IPS DF 6.9 (cell line): ENCODE data around the gene RPS18.
"Not testable (repeated sequence)": the region's sequence is repeated elsewhere in the genome, so short reads cannot be mapped to it uniquely, and the experiment has no call there.

Experiments
- DNase-seq: peaks from one replicate; pipeline ENCODE4 v3.0.0-alpha.2; 2013; ENCODE audit warnings: low read depth, low spot score
- H3K27ac ChIP-seq: one replicate; pipeline ENCODE4 v1.5.1; 2013; ENCODE audit warnings: low read length, control low read depth
- H3K27me3 ChIP-seq: 2 replicates; pipeline ENCODE4 v1.6.1; 2013; ENCODE audit warnings: mild to moderate bottlenecking, low read length; ENCODE audit not compliant: control insufficient read depth, insufficient read depth
- H3K36me3 ChIP-seq: 2 replicates; pipeline ENCODE4 v1.6.1; 2013; ENCODE audit warnings: low read length; ENCODE audit not compliant: control insufficient read depth, insufficient read depth
- H3K4me1 ChIP-seq: 2 replicates; pipeline ENCODE4 v1.6.1; 2013; ENCODE audit warnings: low read length; ENCODE audit not compliant: control insufficient read depth, insufficient read depth
- H3K4me3 ChIP-seq: 2 replicates; pipeline ENCODE4 v1.5.1; 2013; ENCODE audit warnings: mild to moderate bottlenecking, low read length
- H3K9me3 ChIP-seq: 2 replicates; pipeline ENCODE4 v1.6.1; 2013; ENCODE audit warnings: low read length, inconsistent platforms; ENCODE audit not compliant: control insufficient read depth, insufficient read depth
- WGBS: extraction: QIAGEN DNeasy Blood & Tissue Kit; methylation state at CpG from one replicate; pipeline ENCODE4 v1.1.7; 2013; ENCODE audit warnings: mixed read lengths, missing lambda C conversion rate; ENCODE audit not compliant: insufficient read length, insufficient coverage; 5-methylcytosine and 5-hydroxymethylcytosine counted together

Gene RPS18

GRCh38 chr6:33272275-33273128, 627 bp downstream of the RPS18 start:
- Histone ChIP-seq H3K27me3 (no peaks in the 10 kb centered on the region), H3K36me3 (peaks cover 18% of the 10 kb centered on the region; the same call in 1 of the 2 replicates), H3K9me3 (no peaks in the 10 kb centered on the region), H3K27ac (no peak overlapping the region), H3K4me3 (peak overlapping the region; percentile 92), H3K4me1 (no peaks in the 10 kb centered on the region)
- DNase-seq, result no peak
- no CpG with 5 or more reads among the region's 22 CpGs for WGBS

- H3K27me3 ChIP-seq, result no peaks in the 10 kb centered on the region
- no peaks in the 10 kb centered on the region for H3K4me1 ChIP-seq
- WGBS, result no CpG with 5 or more reads among the region's 11 CpGs
- peaks cover 11% of the 10 kb centered on the region; the same call in 1 of the 2 replicates for H3K36me3 ChIP-seq
- no peak for DNase-seq
- no peak overlapping the region for H3K27ac ChIP-seq
- no peaks in the 10 kb centered on the region for H3K9me3 ChIP-seq
- peak overlapping the region; percentile 92; the same call in 1 of the 2 replicates for H3K4me3 ChIP-seq
Measured at GRCh38 chr6:33273129-33273923, 1.5 kb downstream of the RPS18 start.

GRCh38 chr6:33273924-33274902, 2.3 kb downstream of the RPS18 start:
- Histone ChIP-seq H3K27me3 (no peaks in the 10 kb centered on the region), H3K27ac (no peak overlapping the region), H3K9me3 (no peaks in the 10 kb centered on the region), H3K4me3 (no peak overlapping the region), H3K4me1 (no peaks in the 10 kb centered on the region; the same call in 1 of the 2 replicates), H3K36me3 (peaks cover 14% of the 10 kb centered on the region)
- no peak for DNase-seq
- 100% methylated on average over 3 of the region's 14 CpGs for WGBS

GRCh38 chr6:33275795-33276580, 4.1 kb downstream of the RPS18 start:
- not testable (repeated sequence) for DNase-seq, H3K27ac ChIP-seq, H3K4me3 ChIP-seq, H3K9me3 ChIP-seq, H3K27me3 ChIP-seq, H3K4me1 ChIP-seq
- peaks cover 24% of the 10 kb centered on the region for H3K36me3 ChIP-seq
- WGBS, result no CpG with 5 or more reads among the region's 16 CpGs

GRCh38 chr6:33276581-33276863, 4.6 kb downstream of the RPS18 start:
- Histone ChIP-seq H3K36me3 (peaks cover 24% of the 10 kb centered on the region), H3K4me3 (peak overlapping the region; percentile 41; the same call in 1 of the 2 replicates), H3K4me1 (peaks cover 1% of the 10 kb centered on the region; the same call in 1 of the 2 replicates), H3K27ac (no peak overlapping the region), H3K9me3 (no peaks in the 10 kb centered on the region), H3K27me3 (no peaks in the 10 kb centered on the region)
- DNase-seq, result no peak

GRCh38 chr6:33276864-33277662, 5.2 kb downstream of the RPS18 start, which contains the start of gene B3GALT4:
B3GALT4 (plus strand) TSS chr6:33277123; CDS start chr6:33277420, 297 bp downstream.
- no peak for DNase-seq
- Histone ChIP-seq H3K36me3 (peaks cover 24% of the 10 kb centered on the region), H3K27ac (no peak within 1 kb of the TSS), H3K9me3 (no peaks in the 10 kb centered on the region), H3K4me3 (peak within 1 kb of the TSS; percentile 41; the same call in 1 of the 2 replicates), H3K27me3 (no peaks in the 10 kb centered on the region), H3K4me1 (peaks cover 1% of the 10 kb centered on the region; the same call in 1 of the 2 replicates)
- WGBS, result no CpG with 5 or more reads among the region's 80 CpGs

- no peak for DNase-seq
- Histone ChIP-seq H3K36me3 (peaks cover 24% of the 10 kb centered on the region), H3K27ac (no peak overlapping the region), H3K9me3 (no peaks in the 10 kb centered on the region), H3K4me1 (peaks cover 1% of the 10 kb centered on the region; the same call in 1 of the 2 replicates), H3K27me3 (no peaks in the 10 kb centered on the region), H3K4me3 (peak overlapping the region; percentile 41; the same call in 1 of the 2 replicates)
- no CpG with 5 or more reads among the region's 39 CpGs for WGBS
Measured at GRCh38 chr6:33277663-33278391, 6.0 kb downstream of the RPS18 start.

GRCh38 chr6:33278392-33278741, 6.5 kb downstream of the RPS18 start:
- H3K36me3 ChIP-seq, result peaks cover 24% of the 10 kb centered on the region

More at GRCh38 chr6:33278392-33278741, 6.5 kb downstream of the RPS18 start:
- WGBS, result no CpG with 5 or more reads among the region's 9 CpGs
- Histone ChIP-seq H3K4me3 (no peak overlapping the region), H3K27ac (no peak overlapping the region), H3K27me3 (no peaks in the 10 kb centered on the region), H3K4me1 (peaks cover 1% of the 10 kb centered on the region; the same call in 1 of the 2 replicates), H3K9me3 (no peaks in the 10 kb centered on the region)
- no peak for DNase-seq
